GM19035 (cell line): ENCODE data around the gene TMA16.

ENCODE experiments used
- ATAC-seq: cut with Tn5 transposase; IDR thresholded peaks from one replicate; pipeline ENCODE4 v1.9.1; 2021; ENCODE audit not compliant: unreplicated experiment

The TMA16 gene

GRCh38 chr4:163558539-163559044 is 64.1 kb downstream of the TMA16 start:
- ATAC-seq, result no peak

DNA sequence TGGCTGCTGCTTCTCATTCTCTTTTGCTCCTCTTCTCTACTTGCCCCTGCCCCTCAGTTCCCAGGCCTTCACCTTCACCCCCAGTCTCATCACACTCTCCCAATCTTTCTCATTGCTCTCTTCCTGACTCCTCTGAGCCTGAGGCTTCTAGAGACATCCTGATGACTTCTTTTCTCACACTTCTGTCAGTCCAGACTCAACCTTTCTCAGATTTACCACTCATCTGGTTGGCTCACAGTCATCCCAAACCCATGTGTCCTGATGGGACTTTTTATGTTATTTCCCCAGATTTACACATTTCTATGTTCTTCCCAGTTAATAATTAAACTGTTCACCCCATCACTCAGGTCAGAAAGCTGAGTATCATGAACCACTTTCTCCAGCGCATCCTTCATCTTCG is 68.0 kb downstream of the TMA16 start:
- no peak for ATAC-seq

DNA sequence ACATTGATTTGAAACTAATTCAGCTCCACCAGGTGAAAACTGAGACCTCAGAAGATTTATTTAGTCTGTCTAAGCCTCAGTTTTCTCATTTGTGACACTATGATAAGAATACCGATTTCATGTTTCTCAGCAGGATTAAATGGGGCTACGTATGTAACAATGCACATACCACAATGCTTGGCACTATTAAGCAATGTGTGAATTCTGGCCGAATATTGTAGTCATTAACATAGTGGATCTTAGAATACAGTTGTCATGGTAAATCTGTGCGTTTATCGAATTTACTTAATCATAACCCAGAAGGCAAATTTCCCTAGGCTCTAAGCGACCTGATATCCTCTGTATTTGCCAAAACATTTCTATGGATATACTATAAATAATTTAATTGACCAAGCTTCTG is 69.1 kb downstream of the TMA16 start:
- no peak for ATAC-seq

GRCh38 chr4:163564221-163564720 is 69.8 kb downstream of the TMA16 start:
- no peak for ATAC-seq

- no peak for ATAC-seq
Observed at GRCh38 chr4:163565226-163566135, 71.0 kb downstream of the TMA16 start.

GRCh38 chr4:163566257-163566796 is 71.8 kb downstream of the TMA16 start:
- ATAC-seq, result no peak

DNA sequence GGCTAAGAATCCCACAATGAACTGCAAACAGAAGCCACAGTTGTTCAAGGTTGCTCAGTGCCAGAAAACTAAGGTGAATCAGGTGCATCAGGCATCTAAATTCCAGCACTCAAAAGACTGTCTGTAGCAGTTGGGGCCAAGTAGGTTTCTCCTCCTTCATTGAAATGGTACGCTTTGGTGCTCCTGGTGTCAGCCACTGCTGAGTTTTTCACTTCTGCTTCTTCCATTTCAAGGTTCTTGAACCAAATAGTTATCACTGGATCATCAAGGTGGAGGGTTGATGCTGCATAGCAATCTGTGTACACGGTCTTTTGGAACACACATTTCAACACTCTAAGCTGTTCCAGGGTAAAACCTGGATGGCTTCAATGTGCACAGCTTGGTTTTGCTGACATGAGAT is 74.4 kb downstream of the TMA16 start:
- ATAC-seq, result no peak
